Mucosa of rectum (tissue), 2 donors: Measurements from ENCODE around the gene EFNA5.

Experiments used
- H3K27ac ChIP-seq, 2 donors: one replicate each; pipeline ENCODE4 v1.7.0; 2013; ENCODE audit warnings: inconsistent platforms in 2 of 2, low read depth in 2 of 2, low read length in 2 of 2
- H3K27me3 ChIP-seq, 2 donors: one replicate each; pipeline ENCODE4 v1.7.0; 2013; ENCODE audit warnings: low read length in 2 of 2; ENCODE audit not compliant: control insufficient read depth in 2 of 2, insufficient read depth in 2 of 2
- H3K36me3 ChIP-seq, 2 donors: one replicate each; pipeline ENCODE4 v1.7.0; 2013; ENCODE audit warnings: low read length in 2 of 2; ENCODE audit not compliant: control insufficient read depth in 2 of 2, insufficient read depth in 2 of 2
- H3K4me1 ChIP-seq, 2 donors: one replicate each; pipeline ENCODE4 v1.7.0; 2013; ENCODE audit warnings: low read length in 2 of 2, mild to moderate bottlenecking in 1 of 2; ENCODE audit not compliant: control insufficient read depth in 2 of 2, insufficient read depth in 2 of 2
- H3K4me3 ChIP-seq, 2 donors: one replicate each; pipeline ENCODE4 v1.7.0; 2013; ENCODE audit warnings: low read length in 2 of 2
- H3K9ac ChIP-seq, 2 donors: one replicate each; pipeline ENCODE4 v1.7.0; 2013; ENCODE audit warnings: low read length in 2 of 2, low read depth in 1 of 2, mild to moderate bottlenecking in 1 of 2
- H3K9me3 ChIP-seq, 2 donors: one replicate each; pipeline ENCODE4 v1.7.0; 2013; ENCODE audit warnings: low read length in 2 of 2; ENCODE audit not compliant: control insufficient read depth in 2 of 2
- donor health status: healthy.
- donor health status: Normal muscosa, but diverticular disease.

The EFNA5 gene

GRCh38 chr5:107515521-107516080 lies 155.1 kb downstream of the EFNA5 start:
- Histone ChIP-seq H3K9me3 (no peaks in the 10 kb centered on the region), H3K4me3 (no peak overlapping the region), H3K4me1 (peaks cover 0 to 5% of the 10 kb centered on the region in 2 donors), H3K27ac (no peak overlapping the region), H3K36me3 (no peaks in the 10 kb centered on the region), H3K9ac (no peak overlapping the region), H3K27me3 (no peaks in the 10 kb centered on the region)

- no peaks in the 10 kb centered on the region for H3K36me3 ChIP-seq
- peaks cover 0 to 2% of the 10 kb centered on the region in 2 donors for H3K4me1 ChIP-seq
- no peaks in the 10 kb centered on the region for H3K27me3 ChIP-seq
- no peak overlapping the region for H3K4me3 ChIP-seq
- H3K27ac ChIP-seq: no peak overlapping the region
- H3K9ac ChIP-seq: no peak overlapping the region
- no peaks in the 10 kb centered on the region for H3K9me3 ChIP-seq
Measured at GRCh38 chr5:107514305-107514704, 156.4 kb downstream of the EFNA5 start.

GRCh38 chr5:107513337-107514085 lies 157.2 kb downstream of the EFNA5 start:
- H3K27me3 ChIP-seq: no peaks in the 10 kb centered on the region
- no peaks in the 10 kb centered on the region for H3K36me3 ChIP-seq
- no peak overlapping the region for H3K27ac ChIP-seq
- H3K4me3 ChIP-seq: no peak overlapping the region
- H3K4me1 ChIP-seq: peaks cover 0 to 2% of the 10 kb centered on the region in 2 donors
- no peak overlapping the region for H3K9ac ChIP-seq
- no peaks in the 10 kb centered on the region for H3K9me3 ChIP-seq

- Histone ChIP-seq H3K27ac (no peak overlapping the region), H3K9me3 (no peaks in the 10 kb centered on the region), H3K4me1 (no peaks in the 10 kb centered on the region), H3K27me3 (no peaks in the 10 kb centered on the region), H3K36me3 (no peaks in the 10 kb centered on the region), H3K9ac (no peak overlapping the region), H3K4me3 (no peak overlapping the region)
Measured at GRCh38 chr5:107512029-107512428, 158.7 kb downstream of the EFNA5 start.

GRCh38 chr5:107510125-107510524 lies 160.6 kb downstream of the EFNA5 start:
- Histone ChIP-seq H3K9ac (no peak overlapping the region), H3K4me1 (peaks cover 4% of the 10 kb centered on the region in 2 donors), H3K9me3 (no peaks in the 10 kb centered on the region), H3K4me3 (no peak overlapping the region), H3K36me3 (no peaks in the 10 kb centered on the region), H3K27ac (no peak overlapping the region), H3K27me3 (no peaks in the 10 kb centered on the region)

GRCh38 chr5:107508097-107508496 lies 162.6 kb downstream of the EFNA5 start:
- Histone ChIP-seq H3K4me1 (peaks cover 4% of the 10 kb centered on the region in 2 donors), H3K27ac (no peak overlapping the region), H3K4me3 (no peak overlapping the region), H3K9me3 (no peaks in the 10 kb centered on the region), H3K36me3 (no peaks in the 10 kb centered on the region), H3K27me3 (no peaks in the 10 kb centered on the region), H3K9ac (no peak overlapping the region)

GRCh38 chr5:107505763-107506534 lies 164.8 kb downstream of the EFNA5 start:
- Histone ChIP-seq H3K9me3 (no peaks in the 10 kb centered on the region), H3K4me1 (peaks cover 4% of the 10 kb centered on the region in 2 donors), H3K9ac (no peak overlapping the region), H3K27me3 (no peaks in the 10 kb centered on the region), H3K4me3 (peak overlapping the region; percentile 26 to 39), H3K36me3 (no peaks in the 10 kb centered on the region), H3K27ac (peak overlapping the region in 1 of 2 donors; percentile 48)

GRCh38 chr5:107504424-107504823 lies 166.3 kb downstream of the EFNA5 start:
- Histone ChIP-seq H3K4me3 (no peak overlapping the region), H3K9ac (no peak overlapping the region), H3K27ac (no peak overlapping the region), H3K9me3 (no peaks in the 10 kb centered on the region), H3K4me1 (peaks cover 4 to 7% of the 10 kb centered on the region in 2 donors), H3K27me3 (no peaks in the 10 kb centered on the region), H3K36me3 (no peaks in the 10 kb centered on the region)

- H3K27ac ChIP-seq: no peak overlapping the region
- H3K36me3 ChIP-seq: no peaks in the 10 kb centered on the region
- no peaks in the 10 kb centered on the region for H3K27me3 ChIP-seq
- H3K4me3 ChIP-seq: no peak overlapping the region
- no peak overlapping the region for H3K9ac ChIP-seq
- H3K9me3 ChIP-seq: no peaks in the 10 kb centered on the region
- peaks cover 4 to 14% of the 10 kb centered on the region in 2 donors for H3K4me1 ChIP-seq
Measured at GRCh38 chr5:107502676-107503060, 168.1 kb downstream of the EFNA5 start.
